ENCODE results near the gene CUBN. TPM values are rescaled to one million over a fixed set of nuclear protein-coding genes. Genes with fewer than 3 reads are reported as not detected.

Gene CUBN
- total RNA-seq, 4 donors from 2014 or later, result 9.2 to 38.9 (median 25.4) TPM

- no peaks in the 10 kb centered on the region for H3K9me3 ChIP-seq
- no peak overlapping the region for H3K27ac ChIP-seq
- no peaks in the 10 kb centered on the region for H3K27me3 ChIP-seq
- peaks cover 0 to 8% (median 0%) of the 10 kb centered on the region in 4 donors for H3K4me1 ChIP-seq
- no peaks in the 10 kb centered on the region for H3K36me3 ChIP-seq
- TF ChIP-seq CTCF (IDR thresholded peaks at IDR 0.05) (no peak), EP300 (IDR thresholded peaks at IDR 0.05) (no peak), POLR2A (IDR thresholded peaks at IDR 0.05) (no peak)
- no peak for DNase-seq (ENCODE audit: low spot score in 2 of 2)
- no peak overlapping the region for H3K4me3 ChIP-seq
Observed at GRCh38 chr10:17101910-17102266, 27.7 kb downstream of the CUBN start.

- DNase-seq (ENCODE audit: low spot score in 2 of 2), result no peak
- Histone ChIP-seq H3K9me3 (no peaks in the 10 kb centered on the region), H3K27ac (peak overlapping the region in 1 of 4 donors; percentile 2), H3K4me1 (peaks cover 0 to 8% (median 0%) of the 10 kb centered on the region in 4 donors), H3K27me3 (no peaks in the 10 kb centered on the region), H3K36me3 (no peaks in the 10 kb centered on the region), H3K4me3 (no peak overlapping the region)
- WGBS, 2 donors, result 72 to 76% methylated on average over 7 of the region's 7 CpGs
- no peak for TF ChIP-seq CTCF (IDR thresholded peaks at IDR 0.05)
- no peak for TF ChIP-seq POLR2A (IDR thresholded peaks at IDR 0.05)
- no peak for TF ChIP-seq EP300 (IDR thresholded peaks at IDR 0.05)
Observed at GRCh38 chr10:17101257-17101909, 28.2 kb downstream of the CUBN start.

GRCh38 chr10:17100586-17100985 is 29.0 kb downstream of the CUBN start:
- no peak overlapping the region for H3K4me3 ChIP-seq
- H3K27ac ChIP-seq, result peak overlapping the region in 2 of 4 donors; percentile 2 to 12
- WGBS, 2 donors, result 67 to 72% methylated on average over 9 of the region's 9 CpGs

GRCh38 chr10:17098012-17098411 is 31.6 kb downstream of the CUBN start:
- TF ChIP-seq POLR2A (IDR thresholded peaks at IDR 0.05), result no peak
- no peak for TF ChIP-seq EP300 (IDR thresholded peaks at IDR 0.05)
- TF ChIP-seq CTCF (IDR thresholded peaks at IDR 0.05), result no peak
- no peak for DNase-seq (ENCODE audit: low spot score in 2 of 2)
- H3K27me3 ChIP-seq, result no peaks in the 10 kb centered on the region
- no peak overlapping the region for H3K27ac ChIP-seq
- H3K4me3 ChIP-seq, result no peak overlapping the region
- no peaks in the 10 kb centered on the region for H3K36me3 ChIP-seq
- H3K4me1 ChIP-seq, result peaks cover 0 to 8% (median 0%) of the 10 kb centered on the region in 4 donors
- 91 to 98% methylated on average over 3 of the region's 3 CpGs for WGBS, 2 donors
- peaks cover 0 to 8% (median 0%) of the 10 kb centered on the region in 4 donors for H3K9me3 ChIP-seq

More at GRCh38 chr10:17100586-17100985, 29.0 kb downstream of the CUBN start:
- Histone ChIP-seq H3K9me3 (no peaks in the 10 kb centered on the region), H3K4me1 (peaks cover 0 to 8% (median 0%) of the 10 kb centered on the region in 4 donors), H3K27me3 (no peaks in the 10 kb centered on the region), H3K36me3 (no peaks in the 10 kb centered on the region)
- no peak for DNase-seq (ENCODE audit: low spot score in 2 of 2)
- TF ChIP-seq CTCF (IDR thresholded peaks at IDR 0.05) (no peak), POLR2A (IDR thresholded peaks at IDR 0.05) (no peak), EP300 (IDR thresholded peaks at IDR 0.05) (no peak)

- no peaks in the 10 kb centered on the region for H3K27me3 ChIP-seq
- no peak overlapping the region for H3K4me3 ChIP-seq
- peaks cover 0 to 8% (median 0%) of the 10 kb centered on the region in 4 donors for H3K9me3 ChIP-seq
- no peak overlapping the region for H3K27ac ChIP-seq
- no peak for DNase-seq (ENCODE audit: low spot score in 2 of 2)
- no peaks in the 10 kb centered on the region for H3K36me3 ChIP-seq
- no peaks in the 10 kb centered on the region for H3K4me1 ChIP-seq
- TF ChIP-seq POLR2A (IDR thresholded peaks at IDR 0.05) (no peak), EP300 (IDR thresholded peaks at IDR 0.05) (no peak), CTCF (IDR thresholded peaks at IDR 0.05) (no peak)
Observed at GRCh38 chr10:17094844-17095243, 34.8 kb downstream of the CUBN start.

All from tibial nerve (tissue), 4 donors.